ELF-1 (cell line): ENCODE results near the gene NKAIN2.

Source experiments
- DNase-seq: peaks from one replicate; pipeline ENCODE4 v3.0.0-alpha.2; 2016; ENCODE audit warnings: low read depth, low spot score

Gene NKAIN2

DNA sequence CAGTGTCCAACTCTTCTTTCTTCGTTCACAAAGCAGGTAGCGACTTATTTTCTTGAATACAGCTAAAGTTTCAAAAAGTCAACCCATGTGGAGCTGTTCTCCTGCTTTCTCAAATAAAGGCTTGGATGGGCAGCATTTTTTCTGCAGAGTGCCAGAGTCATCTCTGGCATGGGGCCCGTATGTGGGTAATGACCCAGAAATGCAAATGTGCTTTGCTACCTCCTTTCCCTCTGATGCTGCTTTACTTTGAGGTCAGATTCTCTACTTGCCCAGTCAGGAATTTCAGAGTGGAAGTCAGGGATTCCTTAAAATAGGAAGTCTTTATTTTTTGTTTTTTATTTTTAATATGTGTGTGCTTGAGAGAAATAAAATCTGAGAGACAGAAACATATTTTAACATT lies 4.9 kb downstream of the NKAIN2 start:
- DNase-seq, result no peak

DNA sequence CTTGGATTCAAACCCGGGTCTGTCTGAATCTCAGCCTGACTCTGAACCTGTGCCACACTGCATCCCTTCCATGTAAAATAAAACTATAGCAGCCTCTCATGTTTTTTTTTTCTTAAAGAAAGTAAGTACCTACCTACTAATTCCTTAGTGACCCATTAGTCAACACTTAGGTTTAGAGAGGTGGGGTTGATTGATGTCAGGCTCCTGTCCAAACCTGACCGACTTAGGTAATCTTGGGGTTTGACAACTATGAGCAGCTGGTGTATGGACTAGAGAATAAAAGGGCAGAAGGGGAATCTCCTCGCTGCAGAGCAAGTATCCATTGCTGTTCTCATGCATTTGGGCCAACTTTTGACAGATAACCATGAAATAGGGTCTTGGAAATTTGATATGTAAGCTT lies 6.5 kb downstream of the NKAIN2 start:
- no peak for DNase-seq

DNA sequence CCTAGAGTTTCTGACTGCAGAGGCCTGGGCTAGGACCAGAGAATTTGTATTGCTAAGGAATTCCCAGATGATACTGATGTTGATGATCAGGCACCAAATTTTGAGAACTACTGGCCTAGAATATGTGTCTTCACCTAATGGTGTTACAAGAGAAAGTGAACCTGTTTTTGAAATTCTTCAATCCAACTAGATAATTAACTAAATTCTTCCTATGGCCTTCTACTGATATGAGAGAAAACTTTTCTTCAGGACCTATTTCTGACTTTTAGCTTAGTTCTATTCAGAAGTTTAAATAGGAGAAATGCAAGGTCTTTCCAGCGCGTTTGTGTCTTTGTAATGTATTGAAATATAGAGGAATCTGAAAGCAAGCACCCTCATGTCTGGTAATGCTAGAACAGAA lies 7.3 kb downstream of the NKAIN2 start:
- DNase-seq, result no peak

DNA sequence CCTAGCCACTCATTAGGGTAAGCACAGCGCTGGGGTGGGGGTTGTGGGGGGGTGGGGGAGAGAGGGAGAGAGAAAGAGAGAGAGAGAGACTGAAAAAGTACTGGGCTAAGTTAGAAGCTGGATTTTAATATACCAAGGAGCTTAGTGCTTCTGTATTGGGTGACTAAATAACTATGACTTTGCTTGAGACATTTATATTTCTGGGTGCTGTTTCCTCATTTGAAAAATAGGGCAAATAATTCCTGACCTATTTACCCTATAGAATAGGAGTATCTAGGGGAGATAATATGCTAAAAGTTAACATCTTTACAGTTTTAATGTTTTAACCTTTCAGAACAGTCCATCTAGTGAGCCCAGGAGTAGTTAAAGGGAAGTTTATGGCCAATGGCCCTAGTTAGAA lies 7.7 kb downstream of the NKAIN2 start:
- no peak for DNase-seq

DNA sequence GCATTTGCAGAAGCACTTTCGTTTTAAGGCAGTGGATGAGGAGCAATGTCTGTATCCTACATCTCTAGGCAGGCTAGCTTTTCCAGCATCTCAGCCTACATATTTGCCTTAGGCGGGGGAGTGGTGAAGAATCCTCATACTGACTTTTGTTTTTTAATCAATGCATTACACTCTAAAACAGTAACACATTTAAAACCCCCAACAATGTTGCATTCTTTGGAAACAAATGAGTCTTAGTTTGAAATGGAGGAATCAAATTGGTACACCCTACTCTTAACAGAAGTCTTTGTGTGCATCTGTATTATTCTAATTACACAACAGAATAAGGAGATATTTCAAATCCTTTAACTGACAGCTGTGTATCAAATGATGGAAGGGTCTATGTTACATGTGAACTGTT lies 9.0 kb downstream of the NKAIN2 start:
- no peak for DNase-seq

DNA sequence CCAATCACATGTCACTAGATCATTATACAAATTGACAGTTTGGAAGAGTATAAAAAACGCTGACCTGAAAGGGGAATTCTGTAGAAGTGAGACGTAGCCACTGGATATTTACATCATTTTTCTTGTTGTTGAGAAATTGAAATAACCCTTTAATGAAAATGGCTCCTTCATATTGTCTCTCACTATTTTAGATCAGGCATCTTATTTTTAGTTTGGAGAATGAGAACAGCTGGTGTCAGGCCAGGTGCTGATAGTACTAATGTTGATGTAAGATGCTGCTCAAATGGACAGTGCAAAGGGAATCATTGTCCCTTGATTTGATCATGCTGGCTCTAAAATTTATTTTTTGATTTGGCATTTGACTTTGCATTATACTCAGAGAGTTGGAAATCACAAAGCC lies 17.4 kb downstream of the NKAIN2 start:
- no peak for DNase-seq

DNA sequence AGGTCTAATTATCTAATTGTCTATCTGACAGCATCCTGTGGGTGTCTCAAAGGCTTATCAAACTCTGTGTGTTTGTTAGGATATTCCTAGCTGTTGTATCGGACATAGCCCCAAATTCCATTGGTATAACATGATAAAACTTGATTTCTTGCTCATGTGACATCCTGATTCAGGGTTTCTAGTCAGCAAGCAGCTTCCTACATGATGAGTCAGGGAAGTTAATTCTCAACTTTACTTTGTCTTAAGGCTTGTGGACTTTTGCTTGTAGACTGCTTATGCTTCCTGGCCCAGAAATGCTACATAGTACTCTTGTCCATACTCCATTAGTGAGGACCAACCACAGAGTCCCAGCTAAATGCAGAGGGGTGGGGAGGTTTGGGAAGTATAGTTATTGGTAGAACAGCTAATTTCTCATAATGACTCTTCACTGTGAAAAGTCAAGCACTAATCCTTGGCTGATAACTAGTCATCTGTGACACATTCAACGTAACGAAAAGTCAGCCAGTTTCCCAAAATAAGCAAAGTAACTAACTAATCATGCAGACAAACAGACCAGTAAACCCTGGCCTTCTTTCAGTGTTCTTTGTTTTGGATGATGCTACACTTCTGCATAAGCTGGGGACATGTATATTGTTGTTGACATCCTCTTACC lies 25.8 kb downstream of the NKAIN2 start:
- no peak for DNase-seq

DNA sequence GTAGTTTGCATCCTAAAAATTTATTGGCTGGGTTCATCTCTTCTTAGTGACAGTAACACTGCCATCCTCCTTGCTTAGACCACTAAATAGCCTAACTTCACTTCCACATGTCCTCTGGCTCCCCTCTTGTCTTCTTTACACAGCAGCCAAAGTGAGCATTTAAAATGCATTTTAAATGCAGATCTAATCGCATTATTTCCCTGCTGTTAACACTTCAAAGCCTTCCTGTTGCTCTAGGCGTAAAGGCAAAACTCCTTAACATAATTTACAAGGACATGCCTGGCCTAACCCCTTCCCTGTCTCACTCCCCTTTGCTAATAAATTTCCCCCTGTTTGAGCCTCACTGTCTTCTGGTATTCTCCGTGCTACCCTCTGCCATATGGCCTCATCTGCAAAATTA lies 26.5 kb downstream of the NKAIN2 start:
- peak; percentile 58 for DNase-seq

DNA sequence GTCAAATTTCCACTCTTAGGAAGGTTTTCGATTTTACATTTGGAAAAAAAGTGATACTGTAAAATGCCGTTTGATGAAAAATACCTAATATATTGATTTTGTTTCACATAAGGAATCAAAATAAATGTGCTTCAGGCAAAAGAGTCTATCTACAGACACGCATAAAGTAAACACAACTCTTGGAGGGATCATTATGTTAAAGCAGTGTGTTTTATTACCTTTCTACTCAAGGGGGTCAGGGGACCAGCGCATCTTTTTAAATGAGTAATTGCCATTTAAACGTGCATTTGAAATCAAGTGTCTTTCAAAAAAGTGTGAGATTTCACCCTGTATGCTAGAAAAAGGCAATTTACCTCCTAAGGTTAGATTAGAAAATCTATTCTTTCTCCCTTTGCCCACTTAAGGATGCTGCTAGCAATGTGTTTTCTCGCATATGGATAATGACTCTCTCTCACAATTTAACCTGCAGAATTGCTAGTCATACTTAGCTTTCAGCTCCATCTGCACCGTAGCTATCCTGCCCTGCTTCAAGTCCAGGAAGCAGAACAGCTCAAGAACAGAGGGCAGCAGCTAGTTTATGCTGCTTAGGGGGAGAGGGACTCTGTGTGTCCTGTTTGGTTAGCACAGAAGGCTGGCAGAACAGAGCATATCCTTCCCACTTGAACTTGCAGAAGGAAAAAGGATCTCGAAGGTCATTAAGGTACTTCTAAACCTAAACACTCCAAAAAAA lies 35.0 kb downstream of the NKAIN2 start:
- DNase-seq, result no peak

DNA sequence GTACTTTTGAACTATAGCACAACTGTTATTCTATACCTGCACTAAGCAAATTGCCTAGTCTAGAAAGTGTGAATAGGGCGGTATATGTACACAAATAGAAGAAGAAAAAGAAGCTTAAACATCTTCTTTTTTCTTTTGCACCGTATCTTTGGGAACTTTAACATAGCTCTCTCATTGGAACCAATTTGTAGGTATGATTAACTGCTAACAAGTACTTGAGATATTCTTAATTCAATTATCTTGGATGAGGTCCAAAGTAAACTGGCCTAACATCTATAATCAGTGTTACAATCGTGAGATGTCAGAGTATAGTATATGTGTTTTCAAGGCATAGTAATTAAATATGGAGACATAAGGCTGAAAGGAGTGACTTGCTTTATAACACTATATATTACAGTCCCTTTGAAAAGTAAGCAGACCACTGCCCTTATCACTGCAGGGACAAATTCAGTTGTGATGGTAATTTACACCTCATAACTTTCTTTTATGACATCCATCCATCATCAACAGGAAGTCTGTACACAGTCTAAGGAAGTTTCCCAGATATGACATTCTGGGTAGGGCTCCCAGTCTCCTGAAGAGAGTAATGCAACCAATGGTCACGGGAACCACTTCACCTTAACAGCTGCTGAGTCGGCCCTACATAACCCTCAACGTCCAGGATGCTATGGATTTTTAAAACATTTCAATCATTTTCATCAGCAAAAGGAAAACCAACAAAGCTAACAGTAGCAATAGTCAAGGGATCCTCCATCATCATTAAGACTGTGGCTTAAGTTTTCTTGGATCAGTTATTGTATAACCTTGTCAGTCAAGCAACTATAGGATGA lies 37.6 kb downstream of the NKAIN2 start:
- no peak for DNase-seq

DNA sequence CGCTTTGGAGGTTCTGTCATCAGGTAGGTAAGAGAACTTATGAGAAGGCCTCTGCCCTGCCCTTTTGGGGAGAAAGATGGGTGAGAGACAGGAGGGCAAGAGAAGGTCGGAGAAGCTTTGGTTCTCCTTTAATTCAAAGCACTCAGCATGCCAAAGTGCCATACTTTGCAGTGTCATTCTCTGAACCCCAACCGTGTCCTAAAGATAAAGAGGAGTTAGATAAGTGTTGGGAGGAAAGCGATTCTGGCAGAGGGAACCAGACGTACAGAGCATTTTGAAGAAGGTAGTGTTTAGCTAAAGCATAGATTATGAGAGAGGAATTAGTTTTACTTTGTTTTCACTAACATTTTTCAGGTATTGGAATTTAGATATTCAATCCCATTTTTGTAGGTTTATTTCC lies 40.3 kb downstream of the NKAIN2 start:
- DNase-seq, result no peak

DNA sequence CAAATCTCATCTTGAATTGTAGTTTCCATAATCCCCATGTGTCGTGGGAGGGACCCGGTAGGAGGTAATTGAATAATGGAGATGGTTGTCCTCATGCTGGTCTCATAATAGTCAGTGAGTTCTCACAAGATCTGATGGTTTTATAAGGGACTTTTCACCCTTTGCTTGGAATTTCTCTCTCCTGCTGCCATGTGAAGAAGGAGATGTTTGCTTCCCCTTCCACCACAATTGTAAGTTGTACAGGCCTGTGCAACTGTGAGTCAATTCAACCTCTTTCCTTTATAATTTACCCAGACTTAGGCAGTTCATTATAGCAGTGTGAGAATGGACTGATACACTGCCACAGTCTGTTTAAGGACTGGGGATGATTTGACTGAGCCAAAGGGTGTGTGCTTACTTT lies 44.7 kb downstream of the NKAIN2 start:
- DNase-seq, result no peak

DNA sequence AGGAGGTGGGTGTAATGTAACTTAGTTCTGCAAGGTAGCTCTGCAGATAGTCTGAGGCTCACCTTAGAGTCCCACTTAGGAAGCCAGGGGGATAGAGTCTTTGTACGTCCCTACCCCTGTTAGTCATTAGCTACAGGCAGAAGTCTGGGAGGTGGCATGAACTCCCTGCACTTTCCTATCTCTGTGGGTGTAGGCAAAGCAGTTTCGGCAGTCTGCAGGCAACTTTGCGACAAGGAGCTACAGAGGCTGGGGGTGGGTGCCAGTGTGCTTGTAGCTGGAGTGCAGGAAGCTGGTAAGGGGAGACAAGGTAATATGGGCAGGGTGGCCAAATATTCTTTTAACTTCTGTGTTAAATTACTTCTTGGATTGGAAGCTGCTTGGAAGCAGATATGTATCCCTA lies 45.7 kb downstream of the NKAIN2 start:
- DNase-seq, result no peak

DNA sequence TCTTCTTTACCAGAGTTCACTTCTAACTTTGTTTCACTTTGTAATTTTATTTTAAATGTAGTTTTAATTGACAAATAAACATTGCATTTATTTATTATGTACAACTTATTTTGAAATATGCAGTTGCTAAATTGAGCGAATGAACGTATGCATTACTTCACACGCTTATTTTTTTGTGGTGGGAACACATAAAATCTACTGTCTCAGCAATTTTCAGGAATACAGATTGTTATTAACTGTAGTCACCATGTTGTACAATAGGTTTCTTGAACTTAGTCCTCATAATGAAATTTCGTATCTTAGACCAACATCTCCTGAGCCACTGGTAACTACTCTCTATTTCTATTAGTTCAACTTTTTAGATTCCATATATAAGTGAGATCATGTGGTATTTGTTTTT lies 46.9 kb downstream of the NKAIN2 start:
- no peak for DNase-seq

DNA sequence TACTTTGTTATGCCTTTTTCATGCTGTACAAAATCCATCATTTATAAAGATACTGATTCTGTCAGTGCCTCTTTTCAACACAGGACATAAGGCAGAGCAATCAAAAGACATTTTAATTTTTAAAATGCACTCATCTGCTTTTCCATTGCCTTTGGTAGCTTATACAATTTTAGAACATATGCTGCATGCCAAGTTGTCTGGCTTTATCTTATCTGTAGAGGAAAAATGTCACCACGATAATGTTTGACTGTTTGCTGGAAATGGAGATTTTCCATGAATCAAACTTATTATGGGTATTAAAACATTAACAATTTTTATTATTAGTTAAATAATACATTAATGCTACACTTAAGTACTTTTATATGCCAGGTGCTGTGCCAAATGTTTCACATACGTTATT lies 50.5 kb downstream of the NKAIN2 start:
- no peak for DNase-seq

DNA sequence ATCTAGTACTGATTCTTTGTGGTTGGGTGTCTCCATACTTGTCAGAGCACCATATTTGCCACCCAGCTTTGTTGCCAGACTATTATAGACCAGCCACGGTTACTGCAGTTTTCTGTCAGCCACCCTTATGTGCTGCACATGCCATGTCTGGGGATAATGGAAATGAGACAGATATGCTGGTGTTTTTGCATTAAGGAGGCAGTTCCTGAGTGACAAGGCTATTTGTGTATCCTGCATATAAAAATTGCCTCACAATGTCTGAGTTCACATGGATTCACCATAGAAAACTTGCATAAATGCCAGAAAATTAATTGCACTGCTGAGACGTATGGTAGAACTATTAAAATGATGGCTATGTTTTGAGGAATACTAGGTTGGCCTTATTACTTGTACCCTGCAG lies 51.8 kb downstream of the NKAIN2 start:
- DNase-seq, result no peak

DNA sequence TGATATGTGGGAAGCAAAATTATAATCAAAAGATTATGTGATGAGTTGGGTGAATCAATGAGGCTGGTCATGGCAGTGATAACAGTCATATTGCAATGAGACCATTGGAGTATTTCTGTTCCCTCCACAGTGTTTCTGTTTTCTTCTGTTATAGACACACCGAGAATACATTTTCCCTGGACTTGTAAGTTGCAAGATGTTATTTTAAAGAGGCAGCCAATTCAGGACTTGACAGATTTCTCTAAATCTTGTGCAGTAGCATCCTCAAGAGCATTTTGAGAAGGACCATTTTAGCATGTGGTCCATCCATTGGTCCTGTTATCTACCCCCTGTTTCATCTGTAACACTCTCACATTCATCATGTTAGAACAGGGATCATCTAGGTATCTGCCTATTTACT lies 55.6 kb downstream of the NKAIN2 start:
- DNase-seq, result no peak

DNA sequence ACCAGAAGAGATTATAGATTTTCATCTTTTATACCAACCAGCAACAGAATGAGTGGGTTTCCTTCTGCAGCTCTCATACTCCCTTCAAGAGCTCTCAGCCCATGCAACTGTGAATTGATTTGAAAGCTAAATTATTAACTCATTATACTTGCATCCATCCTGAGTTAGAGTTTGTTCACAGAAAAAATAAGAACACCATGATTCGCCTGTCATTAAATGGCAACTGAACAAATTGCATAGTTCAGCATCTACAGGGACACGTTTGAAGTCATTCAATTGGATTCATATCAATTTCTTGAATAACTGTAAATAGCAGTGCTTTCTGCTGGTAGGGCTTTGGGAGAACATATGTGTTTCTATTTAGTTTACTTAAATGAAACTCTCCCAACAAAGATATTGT lies 65.7 kb downstream of the NKAIN2 start:
- DNase-seq, result no peak

DNA sequence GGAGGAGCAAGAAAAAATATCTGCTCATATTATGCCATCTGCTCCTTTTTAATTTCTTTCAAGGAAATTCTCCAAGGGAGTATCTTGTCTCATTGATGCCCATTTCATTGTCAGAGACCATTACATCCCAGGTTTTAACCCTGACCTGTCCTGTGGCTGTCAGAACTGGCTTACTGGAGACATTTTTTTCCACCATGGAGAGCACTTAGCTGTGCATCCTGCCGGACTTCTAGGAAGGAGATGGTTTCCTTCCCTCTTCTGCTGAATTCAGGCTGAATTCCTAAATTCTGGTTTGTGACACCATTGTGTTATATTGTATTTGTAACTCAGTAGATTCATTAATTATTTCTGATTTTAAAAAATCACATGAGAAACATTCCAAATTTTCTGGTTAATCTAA lies 70.3 kb downstream of the NKAIN2 start:
- no peak for DNase-seq

DNA sequence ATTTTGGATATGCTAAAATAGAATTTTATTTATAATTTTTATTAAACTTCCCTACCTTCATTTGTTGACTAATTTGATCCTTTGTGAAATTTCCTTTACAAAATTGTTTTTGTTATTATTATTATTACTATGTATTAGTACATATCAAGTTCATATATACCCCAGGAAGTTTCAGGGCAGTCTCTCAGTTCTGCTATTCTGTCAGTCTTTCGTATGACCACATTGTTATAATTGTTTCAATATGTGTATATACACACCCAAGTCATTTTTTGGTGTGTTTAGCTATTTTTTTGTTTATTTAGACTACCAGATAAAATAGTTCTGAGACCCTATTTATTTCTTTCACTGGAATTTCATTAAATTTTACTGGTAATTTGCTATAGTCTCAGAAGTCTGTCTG lies 72.1 kb downstream of the NKAIN2 start:
- DNase-seq, result no peak

DNA sequence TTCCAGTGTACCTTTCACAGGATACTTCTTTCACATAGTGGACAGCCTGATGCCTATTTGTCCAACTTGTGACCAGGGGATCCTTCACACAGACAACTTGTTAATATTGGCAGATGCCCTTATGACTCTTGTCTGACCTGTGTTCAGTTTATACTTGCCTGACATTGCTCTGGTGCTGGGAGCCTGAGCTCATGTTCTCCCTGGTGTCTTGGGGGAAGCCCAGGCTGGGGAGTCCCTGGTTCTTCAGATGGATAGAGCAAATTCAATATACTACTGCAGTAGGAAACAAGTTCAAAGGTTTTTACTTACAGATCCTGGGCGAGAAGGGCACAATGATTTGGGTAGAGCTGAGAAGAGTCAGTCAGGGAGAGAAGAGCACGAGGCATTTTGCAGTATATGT lies 76.1 kb downstream of the NKAIN2 start:
- DNase-seq, result no peak

DNA sequence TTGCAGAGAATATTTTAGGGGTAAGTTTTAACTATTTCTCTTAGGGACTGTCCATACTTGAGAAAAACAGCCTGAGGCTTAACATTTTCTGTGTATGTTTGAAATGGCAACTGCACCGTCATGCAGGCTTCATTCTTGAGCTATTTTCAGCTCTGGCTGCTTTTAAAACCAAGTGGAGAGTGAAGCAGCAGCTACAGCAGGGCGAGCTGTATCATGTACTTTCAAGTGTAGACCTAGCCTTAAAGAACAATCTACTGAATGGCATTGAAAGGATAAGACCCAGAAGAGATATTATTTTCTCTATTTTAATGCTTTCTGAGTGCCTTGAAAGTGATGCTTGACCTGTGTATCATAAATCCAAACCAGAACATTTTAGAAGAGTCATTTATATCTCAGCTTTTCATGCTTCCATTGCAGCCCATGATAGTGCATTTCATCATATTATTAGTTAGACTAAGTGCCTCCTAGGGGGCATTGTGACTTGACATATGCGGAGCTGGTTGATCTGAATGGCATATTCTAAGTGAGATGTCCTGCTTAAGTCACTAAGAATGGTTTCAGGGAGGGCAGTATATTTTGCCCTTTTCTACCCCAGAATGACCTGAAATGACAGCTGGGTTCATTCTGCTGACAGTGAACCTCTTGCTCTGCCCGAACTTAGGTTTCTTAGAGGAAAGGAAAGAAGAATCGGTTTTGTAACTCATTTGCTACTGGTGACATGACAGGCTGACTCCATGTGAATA lies 85.3 kb downstream of the NKAIN2 start:
- no peak for DNase-seq
